ENCODE data around the gene ROR1.
"Not testable (repeated sequence)": the region's sequence is repeated elsewhere in the genome, so short reads cannot be mapped to it uniquely, and the experiment has no call there.

ROR1 gene

DNA sequence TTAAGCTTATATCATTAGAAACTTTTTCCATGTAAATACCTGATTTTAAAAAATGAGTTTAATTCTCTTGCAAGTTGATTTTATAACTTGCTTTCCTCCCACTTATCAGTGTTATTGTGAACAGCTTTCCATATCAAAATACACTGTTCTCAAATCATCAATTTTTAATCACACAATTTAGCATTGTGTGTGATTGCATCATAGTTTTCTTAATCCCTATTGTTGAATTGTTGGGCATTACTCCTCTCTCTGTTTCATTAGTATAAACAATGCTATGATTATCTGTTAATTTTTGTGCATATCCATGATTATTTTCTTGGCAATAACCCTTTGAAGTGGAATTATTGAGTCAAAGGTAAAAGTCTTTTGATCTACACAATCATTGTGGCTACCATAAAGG lies 48.7 kb downstream of the ROR1 start:
- no peak for DNase-seq (ENCODE audit: low spot score)

DNA sequence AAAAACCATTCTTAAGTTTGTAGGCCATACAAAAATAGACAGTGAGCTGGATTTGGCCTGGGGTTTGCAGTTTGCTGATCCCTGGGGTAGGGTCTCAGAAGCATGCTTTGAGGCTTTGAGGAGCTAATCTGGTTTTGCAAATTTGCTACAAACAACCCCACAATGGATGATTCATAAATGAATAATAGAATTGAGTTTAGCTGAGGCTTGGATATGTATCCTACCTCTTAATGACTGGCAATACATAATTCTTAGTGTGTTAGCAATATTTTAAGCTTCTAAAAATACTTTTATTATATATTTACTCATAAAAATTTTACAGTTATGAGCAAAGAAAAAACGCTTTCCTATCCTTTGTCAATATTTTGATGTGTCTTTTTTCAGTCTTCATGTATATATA lies 50.6 kb downstream of the ROR1 start:
- DNase-seq (ENCODE audit: low spot score), result no peak

DNA sequence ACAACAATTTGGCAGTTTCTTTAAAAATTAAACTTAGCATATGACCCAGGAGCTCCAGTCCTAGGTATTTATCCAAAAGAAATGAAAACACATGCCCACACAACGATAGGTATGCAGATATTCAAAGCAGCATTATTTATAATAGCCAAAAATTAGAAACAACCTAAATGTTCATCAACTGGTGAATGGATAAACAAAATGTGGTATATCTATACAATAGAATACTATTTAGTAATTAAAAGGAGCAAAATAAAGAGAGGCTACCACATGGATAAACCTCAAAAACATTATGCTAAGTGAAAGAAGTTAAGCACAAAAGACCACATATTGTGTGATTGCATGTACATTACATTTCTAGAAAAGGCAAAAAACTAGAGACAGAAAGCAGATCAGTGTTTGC lies 51.3 kb downstream of the ROR1 start:
- no peak for DNase-seq (ENCODE audit: low spot score)

DNA sequence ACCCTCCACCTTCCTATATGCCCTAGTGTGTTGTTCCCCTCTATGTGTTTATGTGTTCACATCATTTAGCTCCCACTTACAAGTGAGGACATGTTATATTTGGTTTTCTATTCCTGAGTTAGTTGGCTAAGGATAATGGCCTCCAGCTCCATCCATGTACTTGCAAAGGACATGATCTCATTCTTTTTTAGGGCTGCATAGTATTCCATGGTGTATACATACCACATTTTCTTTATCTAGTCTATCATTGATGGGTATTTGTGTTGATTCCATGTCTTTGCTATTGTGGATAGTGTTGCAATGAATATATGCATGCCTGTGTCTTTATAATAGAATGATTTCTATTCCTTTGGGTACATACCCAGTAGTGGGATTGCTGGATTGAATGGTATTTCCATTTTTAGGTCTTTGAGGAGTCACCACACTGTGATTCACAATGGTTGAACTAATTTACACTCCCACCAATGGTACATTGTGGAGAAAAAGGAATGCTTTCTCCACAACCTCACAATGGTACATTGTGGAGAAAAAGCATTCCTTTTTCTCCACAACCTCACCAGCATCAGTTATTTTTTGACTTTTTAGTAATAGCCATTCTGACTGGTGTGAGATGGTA lies 52.5 kb downstream of the ROR1 start:
- not testable (repeated sequence) for DNase-seq (ENCODE audit: low spot score)

DNA sequence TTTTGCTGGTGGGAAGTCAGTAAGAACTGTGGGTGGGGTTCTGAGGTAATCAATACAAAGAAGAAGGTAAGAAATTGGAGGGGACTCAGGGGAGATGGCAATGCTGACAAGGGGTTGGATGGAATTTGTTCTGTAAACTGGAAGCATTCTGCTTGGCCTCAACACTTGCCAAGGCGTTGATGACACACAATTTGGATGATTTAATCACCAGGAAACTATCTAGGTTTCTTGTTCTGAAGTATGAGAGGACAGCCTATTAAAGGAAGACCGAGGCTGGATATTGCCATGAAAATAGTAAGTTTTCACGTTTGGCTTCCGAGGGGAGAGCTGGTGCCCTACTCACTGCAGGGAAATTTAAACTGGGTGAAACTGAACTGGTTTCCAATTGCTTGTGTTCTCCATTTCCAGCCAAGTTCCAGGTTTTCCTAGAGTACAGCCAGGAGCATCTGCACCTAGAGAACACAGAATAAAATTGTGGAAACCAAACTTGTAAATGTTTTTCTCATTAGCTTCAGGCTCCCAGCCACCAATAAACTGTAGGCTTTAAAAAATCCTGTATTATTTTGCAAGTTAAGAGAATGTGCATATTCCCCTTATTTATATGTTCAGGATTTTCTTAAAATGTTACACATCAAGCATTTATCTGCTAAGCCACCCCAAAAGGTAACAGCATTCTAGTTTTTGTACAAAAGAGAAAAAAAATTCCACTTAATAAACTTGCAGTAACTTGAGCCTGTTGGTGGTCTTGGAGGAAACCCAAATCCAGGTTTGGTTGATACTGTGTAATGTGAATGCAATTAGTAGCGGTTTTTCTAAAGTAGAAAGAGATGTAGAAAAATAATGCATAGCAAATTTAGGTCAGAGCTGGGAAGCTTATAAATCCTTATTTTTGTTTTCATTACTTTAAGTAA lies 53.8 kb downstream of the ROR1 start:
- no peak for DNase-seq (ENCODE audit: low spot score)

DNA sequence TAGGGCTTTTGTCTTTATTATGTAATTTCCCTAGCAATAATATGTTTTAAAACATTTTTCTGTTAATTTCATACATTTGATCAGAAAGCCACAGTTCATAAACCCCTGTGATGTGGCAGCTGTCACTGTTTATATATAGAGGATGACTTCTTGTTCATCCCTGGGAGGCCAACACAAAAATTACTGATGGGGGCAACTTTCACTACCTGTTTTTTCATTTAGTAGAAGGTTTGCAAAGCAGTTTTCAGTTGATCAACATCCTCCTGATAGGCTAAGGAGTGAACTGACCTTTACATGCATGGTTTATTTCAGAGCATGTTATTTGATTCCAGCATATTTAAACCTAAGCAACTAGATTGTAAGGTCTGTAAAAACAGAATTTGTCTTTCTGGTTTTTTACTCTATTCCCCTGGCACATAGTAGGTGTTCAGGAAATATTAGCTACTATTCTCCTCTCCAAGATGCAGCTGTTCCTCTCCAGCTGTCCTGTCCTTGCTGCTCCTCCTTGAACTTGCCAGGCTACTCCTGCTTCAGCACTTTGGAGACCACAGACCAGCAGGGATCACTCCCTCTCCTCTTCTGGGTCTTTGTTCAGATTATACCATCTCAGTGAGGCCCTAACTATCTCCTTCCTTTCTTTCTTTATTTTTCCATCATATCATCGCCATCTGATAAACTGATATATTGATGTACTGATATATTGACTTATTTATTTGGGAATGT lies 54.7 kb downstream of the ROR1 start:
- DNase-seq (ENCODE audit: low spot score), result no peak

DNA sequence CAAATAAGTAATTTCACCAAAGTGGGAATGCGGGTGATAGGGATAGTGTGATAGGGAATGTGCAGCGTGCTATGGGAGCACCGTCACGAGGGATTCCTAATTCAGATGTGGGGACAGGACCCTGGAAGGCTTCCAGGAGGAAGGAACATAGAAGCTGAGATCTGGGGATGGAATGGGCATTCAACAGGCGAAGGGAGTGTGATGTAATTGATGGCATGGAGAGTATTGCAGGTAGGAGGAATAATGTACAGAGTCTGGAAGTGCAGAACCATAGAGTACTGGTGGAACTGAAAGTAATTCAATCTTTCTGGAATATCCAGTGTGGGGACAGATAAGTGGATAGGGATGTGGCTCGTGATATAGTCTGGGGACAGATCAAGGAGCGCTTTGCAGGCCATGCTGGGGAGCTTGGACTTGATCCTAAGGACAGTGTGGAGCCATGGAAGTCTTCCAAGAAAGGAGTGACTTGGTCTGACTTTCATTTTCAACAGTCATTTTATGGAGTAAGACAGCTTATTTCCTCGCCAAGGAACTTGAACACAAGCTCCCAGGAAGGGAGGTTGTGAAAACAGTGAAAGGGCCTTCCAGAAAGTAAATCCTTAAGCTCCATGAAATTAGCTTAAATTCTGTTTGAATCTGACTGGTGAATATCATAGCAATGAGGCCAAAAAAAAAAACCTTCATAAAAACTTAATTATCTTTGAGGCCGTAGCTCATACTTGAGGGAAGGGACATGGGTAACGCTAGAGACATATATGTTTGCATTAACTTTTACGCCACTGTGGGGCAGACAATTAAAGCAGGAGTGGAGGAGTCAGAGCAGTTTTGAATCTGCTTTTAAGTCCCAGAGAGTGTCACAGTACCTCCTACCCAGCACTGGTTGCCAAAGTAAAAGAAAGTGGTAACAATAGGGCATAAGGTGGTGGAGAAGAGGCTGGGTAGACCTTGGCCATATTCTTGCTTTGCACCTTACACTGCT lies 55.8 kb downstream of the ROR1 start:
- no peak for DNase-seq (ENCODE audit: low spot score)

DNA sequence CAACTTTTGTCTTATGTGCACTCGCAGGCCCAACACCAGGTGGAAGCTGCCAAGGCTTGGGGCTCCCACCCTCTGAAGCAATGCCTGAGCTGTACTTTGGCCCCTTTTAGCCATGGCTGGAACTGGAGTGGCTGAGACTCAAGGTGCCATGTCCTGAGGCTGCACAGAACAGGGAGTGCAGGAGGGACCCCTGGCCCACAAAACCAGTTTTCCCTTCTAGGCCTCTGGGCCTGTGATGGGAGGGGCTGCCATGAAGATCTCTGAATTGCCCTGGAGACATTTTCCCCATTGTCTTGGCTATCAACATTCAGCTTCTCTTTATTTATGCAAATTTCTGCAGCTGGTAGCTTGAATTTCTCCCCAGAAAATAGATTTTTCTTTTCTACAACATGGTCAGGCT lies 57.6 kb downstream of the ROR1 start:
- DNase-seq (ENCODE audit: low spot score), result no peak

DNA sequence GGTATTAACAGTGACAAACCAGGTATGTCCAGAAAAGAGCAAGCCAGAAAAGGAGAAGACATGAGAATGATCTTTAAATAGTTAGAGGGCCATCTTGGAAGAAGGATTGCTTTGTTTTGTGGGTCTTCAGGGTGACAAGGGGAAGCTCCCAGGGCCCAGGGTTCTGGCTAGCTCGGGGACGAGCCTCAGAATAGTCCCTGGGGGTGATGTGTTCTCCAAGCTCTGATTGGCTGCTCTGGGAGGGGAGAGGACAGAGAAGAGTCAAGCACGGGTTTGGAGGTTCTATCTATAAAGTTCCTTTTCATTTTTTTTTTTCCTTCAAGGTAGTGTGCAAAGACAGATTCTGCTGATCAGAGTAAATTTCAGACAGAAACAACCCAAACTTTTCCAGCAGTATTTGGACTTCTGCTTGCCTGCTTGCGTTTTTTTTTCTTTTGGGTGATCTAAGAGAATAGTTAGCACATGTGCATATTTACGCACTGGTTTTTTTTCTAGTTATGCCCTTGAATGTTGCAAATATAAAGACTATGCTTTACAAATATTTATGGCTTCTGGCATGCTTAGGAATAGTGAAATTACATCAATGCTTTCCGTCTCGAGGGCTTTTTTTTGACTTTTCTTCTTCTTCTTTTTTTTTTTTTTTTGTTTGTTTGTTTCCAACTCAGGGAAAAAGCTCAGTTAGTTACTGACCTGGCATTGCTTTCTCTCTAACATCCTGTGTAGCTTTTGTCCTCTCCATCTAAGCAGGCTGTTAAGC lies 59.7 kb downstream of the ROR1 start:
- no peak for DNase-seq (ENCODE audit: low spot score)

DNA sequence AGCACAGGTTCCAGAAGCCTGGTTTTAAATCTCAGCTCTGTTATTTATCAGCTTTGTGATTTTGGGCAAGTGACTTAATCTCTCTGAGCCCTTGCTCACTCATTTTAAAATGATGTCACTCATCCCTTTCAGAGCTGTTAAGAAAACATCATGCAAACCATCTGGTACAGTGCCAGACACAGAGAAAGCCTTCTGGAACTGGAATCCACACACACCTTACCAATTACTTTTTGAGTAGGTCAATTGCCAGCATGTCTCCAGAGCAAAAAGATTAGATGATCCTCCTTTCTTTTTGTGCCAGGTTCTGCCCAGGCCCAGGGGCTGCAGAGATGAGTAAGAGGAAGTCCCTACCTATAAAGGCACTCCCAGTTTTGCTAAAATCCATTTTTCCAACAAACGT lies 61.3 kb downstream of the ROR1 start:
- DNase-seq (ENCODE audit: low spot score), result no peak

DNA sequence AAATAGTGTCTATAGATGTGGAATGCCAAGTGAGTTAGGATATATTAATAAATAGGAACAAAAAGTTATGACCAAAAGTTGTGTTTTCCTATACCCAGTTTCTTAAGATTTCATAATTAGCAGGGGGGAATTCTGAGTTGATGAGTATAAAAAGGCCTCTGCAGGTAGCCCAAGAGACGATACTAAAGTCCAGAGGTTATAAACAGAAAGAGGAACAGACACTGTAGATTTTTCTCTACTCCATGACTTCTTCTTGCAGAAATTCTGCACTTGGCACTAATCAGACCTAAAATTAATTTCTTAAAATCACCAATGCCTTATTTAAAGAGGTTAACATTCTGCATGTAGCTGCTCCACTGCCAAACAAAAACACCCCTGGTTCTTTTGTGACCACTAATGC lies 62.6 kb downstream of the ROR1 start:
- DNase-seq (ENCODE audit: low spot score), result no peak

DNA sequence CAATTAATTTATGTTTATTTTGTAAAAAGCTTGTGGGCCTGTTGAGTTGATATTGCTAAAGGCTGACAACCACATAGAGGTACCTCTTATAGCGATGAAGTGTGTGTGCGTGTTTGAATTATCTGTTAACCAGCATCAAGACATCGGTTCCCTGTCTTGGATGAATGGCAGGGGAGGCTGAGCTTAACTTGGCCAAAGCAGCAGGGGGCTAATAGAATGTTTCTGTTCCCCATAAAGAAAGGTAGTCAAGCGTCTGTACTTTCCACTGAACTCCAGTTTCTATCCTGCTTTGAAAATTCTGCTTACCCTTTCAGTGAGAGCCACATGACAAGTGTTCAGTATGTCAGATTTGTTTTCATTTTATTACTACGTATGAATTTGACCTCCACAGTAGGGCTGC lies 63.0 kb downstream of the ROR1 start:
- DNase-seq (ENCODE audit: low spot score), result no peak

DNA sequence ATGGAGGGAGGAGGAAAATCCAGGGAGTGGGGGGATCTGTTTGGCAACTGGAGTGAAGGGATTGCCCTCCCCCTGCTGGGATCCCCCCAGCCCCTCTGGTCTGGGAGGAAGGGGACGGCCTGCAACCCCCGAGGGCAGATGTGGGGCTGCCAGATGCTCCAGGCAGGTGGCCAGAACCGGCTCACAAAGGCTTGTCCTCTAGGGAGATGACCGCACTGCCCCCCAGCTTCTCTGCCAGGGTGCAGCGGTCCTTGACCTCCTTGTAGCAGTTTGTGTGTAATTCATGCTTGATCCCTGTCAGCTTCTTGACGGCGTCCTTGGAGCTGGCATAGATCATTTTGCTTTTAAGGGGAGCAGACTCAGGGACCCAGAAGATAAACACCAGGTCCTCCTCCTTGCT lies 69.2 kb downstream of the ROR1 start:
- no peak for DNase-seq (ENCODE audit: low spot score)

DNA sequence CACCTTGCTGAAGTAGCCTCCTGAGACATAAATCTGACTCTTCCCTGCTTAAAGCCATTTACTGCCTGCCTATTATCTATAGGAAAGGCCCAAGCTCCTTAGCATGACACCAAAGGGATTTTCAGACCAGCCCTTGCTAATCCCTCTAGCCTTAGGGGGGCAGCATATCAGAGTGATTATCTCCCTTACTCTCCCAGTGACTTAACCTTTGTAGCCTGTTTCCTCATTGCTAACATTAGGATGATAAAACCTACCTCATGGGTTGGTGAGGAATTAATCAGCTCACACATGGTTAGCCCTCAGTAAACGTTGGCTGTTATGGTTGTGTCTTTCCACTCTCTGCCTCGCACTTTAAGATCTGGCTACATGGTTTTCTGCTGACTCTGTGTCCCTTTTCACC lies 70.1 kb downstream of the ROR1 start:
- DNase-seq (ENCODE audit: low spot score), result no peak

DNA sequence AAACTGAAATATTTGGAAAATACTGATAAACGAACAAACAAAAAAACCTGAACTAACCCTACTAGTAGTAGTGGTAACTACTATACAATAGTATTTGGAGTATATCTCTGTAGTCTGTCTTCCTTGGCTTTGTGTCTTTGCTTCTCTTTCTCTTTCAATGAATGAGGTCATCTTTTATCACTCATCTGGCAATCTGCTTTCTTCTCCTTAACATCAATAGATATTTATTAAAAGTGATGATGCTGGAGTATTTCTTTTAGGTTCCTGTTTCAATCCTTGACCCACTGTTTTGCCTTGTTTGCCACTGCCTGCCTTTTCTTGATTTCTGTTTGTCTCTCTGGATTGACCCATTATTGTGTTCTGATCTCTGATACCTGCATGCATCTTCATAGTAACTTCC lies 71.5 kb downstream of the ROR1 start:
- no peak for DNase-seq (ENCODE audit: low spot score)

DNA sequence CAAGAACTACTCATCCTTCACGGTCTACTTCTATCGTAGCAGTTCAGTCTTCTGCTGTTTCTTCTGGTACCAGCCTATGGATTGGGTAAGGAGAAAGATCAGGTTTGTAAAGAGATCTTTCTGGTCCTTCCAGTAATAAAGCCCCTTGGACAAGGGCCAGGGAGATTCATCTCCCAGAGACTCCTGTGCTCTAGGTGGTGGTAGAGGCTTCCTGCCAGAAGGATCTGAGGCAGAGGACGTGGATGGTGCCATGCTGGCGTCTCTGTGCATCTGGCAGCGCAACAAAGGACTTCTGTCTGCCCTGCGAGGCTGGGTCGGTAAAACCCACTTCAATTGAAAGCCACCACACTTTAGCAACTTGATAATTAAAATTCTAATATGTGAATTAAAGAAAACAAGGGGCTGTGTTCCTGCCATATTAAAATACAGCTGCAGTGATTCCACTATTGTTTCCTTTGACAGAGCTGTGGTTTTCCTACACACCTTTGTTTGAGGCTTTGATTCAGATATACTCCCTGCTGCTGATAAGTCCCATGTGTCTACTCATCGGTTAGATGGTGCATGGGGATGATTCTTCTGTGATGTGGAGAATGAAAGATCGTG lies 73.6 kb downstream of the ROR1 start:
- DNase-seq (ENCODE audit: low spot score), result no peak

DNA sequence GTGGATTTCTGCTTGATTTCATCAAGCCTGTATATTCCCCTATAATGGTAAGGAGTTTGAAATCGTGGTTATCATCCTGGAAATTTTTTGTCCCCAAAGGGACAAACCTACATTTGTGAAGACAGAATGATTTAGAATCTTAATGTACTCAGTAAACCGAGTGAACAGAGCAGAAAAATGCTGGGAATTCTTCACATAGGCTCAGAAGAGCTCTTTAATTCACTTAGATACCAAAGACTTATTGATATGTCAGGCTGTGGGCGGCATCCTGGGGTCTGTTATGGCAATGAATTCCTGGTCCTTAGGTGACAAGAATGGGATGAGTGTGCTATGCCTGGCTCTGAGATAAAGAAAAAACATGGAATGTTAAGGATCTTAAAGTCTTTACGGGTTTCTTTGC lies 74.9 kb downstream of the ROR1 start:
- no peak for DNase-seq (ENCODE audit: low spot score)

DNA sequence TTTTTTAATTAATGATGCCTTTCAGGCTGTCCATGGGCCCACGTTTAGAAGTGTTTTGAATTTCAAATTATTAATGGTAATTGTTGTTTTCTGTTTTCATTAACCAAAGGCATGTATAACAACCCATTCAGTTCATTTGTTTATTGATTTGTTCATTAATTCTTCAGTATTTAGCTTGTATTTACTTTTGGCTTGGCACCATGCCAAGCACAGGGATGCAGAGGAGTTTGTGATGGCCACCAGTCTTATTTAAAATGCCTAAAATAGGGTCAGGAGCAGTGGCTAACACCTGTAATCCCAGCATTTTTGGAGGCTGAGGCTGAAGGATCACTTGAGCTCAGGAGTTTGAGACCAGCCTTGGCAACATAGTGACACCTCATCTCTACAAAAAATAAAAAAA lies 75.3 kb downstream of the ROR1 start:
- no peak for DNase-seq (ENCODE audit: low spot score)

DNA sequence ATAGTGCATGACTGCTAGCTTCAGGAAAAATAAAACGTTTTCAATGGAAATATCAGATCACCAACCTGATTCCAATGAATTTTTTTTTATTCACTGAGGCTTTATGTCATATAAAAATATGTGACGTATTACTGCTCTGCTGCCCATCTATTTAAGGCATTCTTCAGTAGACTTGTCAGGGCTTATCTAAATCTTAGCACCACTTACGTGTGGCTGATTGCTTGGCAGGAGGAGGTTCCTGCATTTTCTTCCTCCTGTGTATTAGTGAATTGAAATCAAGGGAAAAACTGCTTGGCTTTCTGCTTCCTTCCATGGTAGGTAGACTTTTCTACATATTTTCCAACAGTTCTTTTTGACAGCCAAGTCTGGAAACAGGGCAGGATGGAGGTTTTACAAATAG lies 80.3 kb downstream of the ROR1 start:
- DNase-seq (ENCODE audit: low spot score), result no peak

DNA sequence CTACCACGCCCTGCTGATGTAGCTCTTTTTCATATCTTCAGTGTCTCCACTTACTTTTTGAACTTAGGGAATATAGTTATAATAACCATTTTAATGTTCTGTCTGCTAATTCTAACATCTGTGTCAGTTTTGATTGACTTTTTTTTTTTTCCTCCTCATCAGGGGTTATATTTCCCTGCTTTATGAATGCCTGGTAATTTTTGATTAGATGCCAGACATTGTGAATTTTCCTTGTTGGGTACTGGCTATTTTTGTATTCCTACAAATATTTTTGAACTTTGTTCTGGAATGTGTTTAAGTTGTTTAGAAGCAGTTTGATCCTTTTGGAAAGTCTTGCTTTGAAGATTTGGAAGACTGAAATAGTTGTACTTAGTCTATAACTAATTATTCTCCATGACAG lies 82.1 kb downstream of the ROR1 start:
- DNase-seq (ENCODE audit: low spot score), result no peak
